Astrocyte of the spinal cord (primary cell): ENCODE results near the gene TMEM175.

ENCODE experiments used
- DNase-seq: peaks from one replicate; pipeline ENCODE4 v3.0.0; 2011; ENCODE audit warnings: low read depth, low spot score
- H3K4me3 ChIP-seq: 2 replicates; pipeline ENCODE4 v1.5.1; 2011; ENCODE audit warnings: low read depth, mild to moderate bottlenecking, low read length, moderate library complexity
- in situ Hi-C: cut with HindIII; loops from 2 replicates; pipeline ENCODE4 v1.10.0; 2017; ENCODE audit warnings: low sequenced_read_pairs
- TF ChIP-seq, protein P1 (sequence below): IDR thresholded peaks from 2 replicates; pipeline ENCODE4 v1.5.1; 2012; ENCODE audit warnings: low read depth, mild to moderate bottlenecking, low read length, inconsistent platforms

The TMEM175 gene

DNA sequence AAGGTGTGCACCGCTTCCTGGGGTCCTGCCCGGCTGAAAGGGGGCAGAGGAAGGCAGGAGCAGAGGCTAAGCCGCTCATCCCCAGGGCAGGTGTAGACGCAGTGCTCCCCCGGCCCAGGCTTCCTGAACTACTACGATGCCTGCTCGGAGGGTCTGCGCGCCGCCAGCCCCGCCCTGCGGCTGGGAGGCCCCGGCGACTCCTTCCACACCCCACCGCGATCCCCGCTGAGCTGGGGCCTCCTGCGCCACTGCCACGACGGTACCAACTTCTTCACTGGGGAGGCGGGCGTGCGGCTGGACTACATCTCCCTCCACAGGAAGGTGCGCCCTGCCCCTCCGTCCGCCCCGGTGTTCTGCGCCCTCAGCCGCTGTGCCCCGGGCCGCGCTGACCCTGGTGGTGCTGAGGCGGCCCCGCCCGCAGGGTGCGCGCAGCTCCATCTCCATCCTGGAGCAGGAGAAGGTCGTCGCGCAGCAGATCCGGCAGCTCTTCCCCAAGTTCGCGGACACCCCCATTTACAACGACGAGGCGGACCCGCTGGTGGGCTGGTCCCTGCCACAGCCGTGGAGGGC lies 69.4 kb downstream of the TMEM175 start:
- DNase-seq = no peak
- H3K4me3 ChIP-seq = no peak overlapping the region
- TF ChIP-seq, protein P1, sequence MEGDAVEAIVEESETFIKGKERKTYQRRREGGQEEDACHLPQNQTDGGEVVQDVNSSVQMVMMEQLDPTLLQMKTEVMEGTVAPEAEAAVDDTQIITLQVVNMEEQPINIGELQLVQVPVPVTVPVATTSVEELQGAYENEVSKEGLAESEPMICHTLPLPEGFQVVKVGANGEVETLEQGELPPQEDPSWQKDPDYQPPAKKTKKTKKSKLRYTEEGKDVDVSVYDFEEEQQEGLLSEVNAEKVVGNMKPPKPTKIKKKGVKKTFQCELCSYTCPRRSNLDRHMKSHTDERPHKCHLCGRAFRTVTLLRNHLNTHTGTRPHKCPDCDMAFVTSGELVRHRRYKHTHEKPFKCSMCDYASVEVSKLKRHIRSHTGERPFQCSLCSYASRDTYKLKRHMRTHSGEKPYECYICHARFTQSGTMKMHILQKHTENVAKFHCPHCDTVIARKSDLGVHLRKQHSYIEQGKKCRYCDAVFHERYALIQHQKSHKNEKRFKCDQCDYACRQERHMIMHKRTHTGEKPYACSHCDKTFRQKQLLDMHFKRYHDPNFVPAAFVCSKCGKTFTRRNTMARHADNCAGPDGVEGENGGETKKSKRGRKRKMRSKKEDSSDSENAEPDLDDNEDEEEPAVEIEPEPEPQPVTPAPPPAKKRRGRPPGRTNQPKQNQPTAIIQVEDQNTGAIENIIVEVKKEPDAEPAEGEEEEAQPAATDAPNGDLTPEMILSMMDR = no peak
- in situ Hi-C loops = no loop called here

GRCh38 chr4:1002131-1002630 lies 69.9 kb downstream of the TMEM175 start:
- TF ChIP-seq, protein P1 = no peak
- in situ Hi-C loops = no loop called here
- no peak overlapping the region for H3K4me3 ChIP-seq
- DNase-seq = no peak

GRCh38 chr4:1002631-1003251 lies 70.5 kb downstream of the TMEM175 start:
- H3K4me3 ChIP-seq = no peak overlapping the region
- TF ChIP-seq, protein P1 = no peak
- in situ Hi-C loops = no loop called here
- no peak for DNase-seq

DNA sequence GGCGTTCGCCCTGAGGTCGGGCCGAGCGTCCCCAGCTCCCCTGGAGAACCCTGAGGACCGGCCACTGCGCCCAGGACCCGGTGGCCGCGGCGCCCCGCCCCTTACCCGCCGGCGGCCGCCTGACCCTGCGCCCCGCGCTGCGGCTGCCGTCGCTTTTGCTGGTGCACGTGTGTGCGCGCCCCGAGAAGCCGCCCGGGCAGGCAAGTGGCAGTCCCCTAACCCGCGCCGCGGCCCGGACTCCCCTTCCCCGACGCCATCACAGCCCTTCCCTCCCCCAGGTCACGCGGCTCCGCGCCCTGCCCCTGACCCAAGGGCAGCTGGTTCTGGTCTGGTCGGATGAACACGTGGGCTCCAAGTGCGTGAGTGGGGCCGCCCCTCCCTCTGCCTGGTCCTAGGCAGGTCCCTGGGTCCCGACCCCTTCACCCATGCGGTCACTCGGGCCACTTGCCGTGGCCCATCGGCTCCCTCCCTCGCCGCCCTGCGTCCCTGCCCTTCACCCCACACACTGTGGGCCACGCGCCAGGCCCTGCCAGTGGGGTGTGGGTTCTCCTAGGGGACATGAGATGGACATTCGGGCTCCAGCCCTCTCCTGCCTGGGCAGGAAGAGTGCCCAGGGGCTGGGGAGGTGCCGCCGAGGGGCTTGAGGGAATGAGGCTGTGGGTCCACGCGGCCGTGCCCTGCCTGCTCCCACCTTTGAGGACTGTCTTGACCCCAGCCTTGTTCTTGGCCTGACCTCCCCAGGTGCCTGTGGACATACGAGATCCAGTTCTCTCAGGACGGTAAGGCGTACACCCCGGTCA lies 71.2 kb downstream of the TMEM175 start:
- DNase-seq = no peak
- no peak overlapping the region for H3K4me3 ChIP-seq
- TF ChIP-seq, protein P1 = no peak
- in situ Hi-C loops = no loop called here

DNA sequence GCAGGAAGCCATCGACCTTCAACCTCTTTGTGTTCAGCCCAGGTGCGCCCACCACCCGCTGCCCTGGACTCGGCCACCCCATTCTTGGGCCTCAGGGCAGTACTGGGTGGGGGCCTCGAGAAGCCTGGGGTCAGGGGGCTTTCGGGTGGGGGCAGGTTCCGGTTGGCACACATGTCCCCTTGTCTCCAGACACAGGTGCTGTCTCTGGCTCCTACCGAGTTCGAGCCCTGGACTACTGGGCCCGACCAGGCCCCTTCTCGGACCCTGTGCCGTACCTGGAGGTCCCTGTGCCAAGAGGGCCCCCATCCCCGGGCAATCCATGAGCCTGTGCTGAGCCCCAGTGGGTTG lies 71.8 kb downstream of the TMEM175 start:
- TF ChIP-seq, protein P1 = no peak
- in situ Hi-C loops = no loop called here

GRCh38 chr4:1004557-1005485 lies 72.6 kb downstream of the TMEM175 start:
- no peak for DNase-seq
- H3K4me3 ChIP-seq = no peak overlapping the region
- in situ Hi-C loops = no loop called here
- TF ChIP-seq, protein P1 = no peak

More for the DNA sequence above, 71.8 kb downstream of the TMEM175 start:
- DNase-seq = no peak
- H3K4me3 ChIP-seq = no peak overlapping the region
